Stimulated activated CD8-positive, alpha-beta memory T cell treated with anti-CD3 and anti-CD28 coated beads, Interleukin-12 subunit alpha, Interleukin-12 subunit beta, amount 100 ng/mL, for 4 hours (primary cell): ENCODE data around the gene LIG3.
"Not testable (repeated sequence)": the region's sequence is repeated elsewhere in the genome, so short reads cannot be mapped to it uniquely, and the experiment has no call there.

ENCODE experiments used
- DNase-seq: peaks from one replicate; pipeline ENCODE4 v3.0.0-alpha.2; 2020; ENCODE audit warnings: low read depth

Gene LIG3

DNA sequence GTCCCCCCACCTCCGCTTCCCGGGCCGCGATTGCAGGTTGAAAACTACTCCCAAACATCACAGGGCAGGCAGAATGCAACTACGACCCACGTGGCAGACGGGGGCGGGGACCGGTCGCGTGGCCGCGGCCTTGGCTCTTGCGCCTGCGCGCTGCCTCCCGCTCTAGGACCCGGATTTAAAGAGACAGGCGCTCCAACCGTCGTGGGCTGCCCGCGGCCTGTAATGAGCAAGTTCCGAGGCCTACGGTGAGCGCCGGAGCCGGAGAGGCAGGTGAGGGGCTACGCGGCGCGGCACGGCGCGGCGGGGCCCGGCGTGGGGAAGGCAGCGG, at the start of gene LIG3:
Gene LIG3 (plus strand): TSS at position 160 of the 328 bp plus-strand sequence. CDS start 2,494 bp downstream, outside the sequence.
- DNase-seq: peak; percentile 92

DNA sequence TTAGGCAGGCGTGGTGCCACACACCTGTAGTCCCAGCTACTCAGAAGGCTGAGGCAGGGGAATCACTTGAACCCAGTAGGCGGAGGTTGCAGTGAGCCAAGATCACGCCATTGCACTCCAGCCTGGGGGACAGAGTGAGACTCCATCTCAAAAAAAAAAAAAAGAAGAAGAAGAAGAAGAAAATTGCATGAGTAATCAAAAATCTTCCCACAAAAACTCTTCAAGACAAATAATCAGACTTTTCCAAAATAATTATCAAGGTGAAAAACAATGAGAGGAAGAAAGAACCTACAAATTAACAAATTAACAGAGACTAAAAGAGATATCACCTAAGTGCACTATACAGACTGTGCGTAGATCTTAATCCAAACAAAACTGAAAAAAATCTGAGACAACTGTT, 29.5 kb upstream of the LIG3 start:
- DNase-seq: not testable (repeated sequence)

DNA sequence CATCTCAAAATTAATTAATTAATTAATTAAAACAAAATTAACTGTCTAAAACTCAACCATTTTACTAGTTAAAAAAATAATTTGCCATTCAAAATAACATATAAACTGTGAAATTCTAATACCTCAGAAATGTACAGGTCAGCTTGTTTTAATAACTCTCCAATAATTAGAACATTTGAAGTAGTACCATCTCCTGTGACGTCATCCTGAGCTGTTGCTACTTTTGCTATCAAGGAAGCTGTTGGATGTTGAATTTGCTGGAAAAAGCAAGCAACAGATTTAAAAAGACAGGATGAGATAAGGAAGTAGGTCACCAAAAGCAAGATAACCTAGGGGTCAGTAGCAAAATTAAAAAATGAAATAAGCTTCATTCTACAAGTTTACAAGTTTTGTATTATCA, 21.9 kb upstream of the LIG3 start:
- DNase-seq: no peak

DNA sequence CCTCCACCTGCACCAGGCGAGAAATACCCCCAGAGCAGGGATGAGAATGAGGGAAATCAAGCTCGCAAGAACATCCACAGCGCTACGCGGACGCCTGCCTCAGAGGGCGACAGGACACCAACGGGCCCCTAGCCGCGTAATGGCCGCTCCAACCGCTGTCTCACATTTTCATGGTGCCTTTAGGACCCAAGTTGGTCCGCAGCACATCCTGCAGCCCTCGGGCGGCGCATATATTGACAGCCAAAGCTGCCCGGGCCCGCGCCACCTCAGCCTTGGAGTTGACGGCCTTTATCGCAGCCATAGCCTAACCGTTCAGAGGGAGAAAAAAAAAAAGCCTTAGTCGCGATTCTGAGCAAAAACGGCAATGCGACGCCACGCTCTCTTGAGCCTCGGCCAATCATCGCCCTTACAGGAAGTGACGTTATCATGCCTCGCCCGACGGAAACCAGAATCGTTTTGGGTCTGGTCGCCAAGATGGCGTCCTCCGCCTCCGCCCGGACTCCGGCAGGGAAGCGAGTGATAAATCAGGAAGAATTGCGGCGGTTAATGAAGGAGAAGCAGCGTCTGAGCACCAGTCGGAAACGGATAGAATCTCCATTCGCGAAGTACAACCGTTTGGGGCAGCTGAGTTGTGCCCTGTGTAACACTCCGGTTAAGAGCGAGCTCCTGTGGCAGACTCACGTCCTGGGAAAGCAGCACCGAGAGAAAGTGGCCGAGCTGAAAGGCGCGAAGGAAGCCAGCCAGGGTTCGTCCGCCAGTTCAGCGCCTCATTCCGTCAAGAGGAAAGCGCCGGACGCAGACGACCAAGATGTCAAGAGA, 19.0 kb upstream of the LIG3 start, which contains the start of the genes CCT6B and ZNF830:
Gene CCT6B (minus strand): TSS at position 368 of the 819 bp plus-strand sequence. CDS start 67 bp downstream, at position 301.
Gene ZNF830 (plus strand): TSS at position 448 of the 819 bp plus-strand sequence. CDS start 27 bp downstream, at position 475.
- peak; percentile 80 for DNase-seq

DNA sequence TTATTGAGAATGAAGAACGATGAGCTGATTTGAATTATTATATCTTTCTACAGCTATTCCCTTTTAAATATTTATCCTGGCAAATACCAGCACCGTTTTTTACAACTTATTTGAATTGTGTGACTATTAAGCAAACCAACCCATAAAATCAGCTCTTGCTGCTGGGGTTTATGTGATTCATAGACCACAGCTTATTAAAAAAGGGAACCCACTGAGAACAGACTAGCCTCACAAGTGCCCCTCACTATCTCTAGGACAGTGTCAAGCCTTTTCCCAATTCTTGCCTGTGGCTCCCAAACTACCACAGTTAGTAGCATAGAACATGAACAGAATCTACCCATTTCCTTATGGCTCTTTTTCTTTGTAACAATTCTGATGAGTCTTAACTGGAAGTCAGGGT, 6.1 kb upstream of the LIG3 start:
- no peak for DNase-seq

DNA sequence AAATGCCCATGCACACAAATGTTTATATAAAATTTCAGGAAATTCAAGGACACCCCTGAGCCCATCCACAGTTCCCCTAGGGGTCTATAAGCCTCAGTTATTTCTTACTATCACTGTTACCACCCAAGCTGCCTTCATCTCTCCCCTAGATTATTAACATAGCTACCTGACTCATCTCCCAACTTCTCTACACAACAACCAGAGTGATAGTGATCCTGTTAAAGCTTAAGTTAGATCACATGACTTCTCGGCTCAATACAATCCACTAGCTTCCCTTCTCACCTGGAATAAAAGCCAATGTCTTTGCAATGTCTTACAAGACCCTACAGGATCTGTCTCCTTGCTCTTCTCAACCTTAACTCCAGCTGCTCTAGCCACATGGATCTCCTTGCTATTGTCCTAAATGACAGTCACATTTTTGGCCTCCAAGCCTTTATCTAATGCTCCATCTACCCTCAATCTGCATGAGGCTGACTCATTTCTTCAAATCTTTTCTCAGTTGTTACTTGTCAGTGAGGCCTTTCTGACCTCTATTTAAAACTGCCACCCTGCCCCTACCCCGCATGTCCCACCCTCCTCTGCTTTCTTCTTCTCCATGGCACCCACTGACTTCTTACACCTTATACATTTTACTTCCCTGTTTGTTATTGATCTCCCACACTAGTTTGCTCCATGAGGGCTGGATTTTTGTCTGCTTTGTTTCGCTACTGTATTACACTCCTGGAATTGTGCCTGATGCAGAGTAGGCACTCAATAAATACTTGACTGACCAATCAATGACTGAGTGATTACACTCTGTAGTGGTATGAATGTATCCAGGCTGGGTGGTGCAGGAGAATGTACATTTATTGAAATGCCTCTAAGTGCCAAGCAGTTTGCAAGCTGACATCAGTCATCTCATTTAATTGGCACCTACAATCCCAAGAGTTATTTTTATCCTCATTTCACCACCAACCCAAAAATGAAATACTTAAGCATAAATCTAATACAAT, 5.2 kb upstream of the LIG3 start:
- no peak for DNase-seq

DNA sequence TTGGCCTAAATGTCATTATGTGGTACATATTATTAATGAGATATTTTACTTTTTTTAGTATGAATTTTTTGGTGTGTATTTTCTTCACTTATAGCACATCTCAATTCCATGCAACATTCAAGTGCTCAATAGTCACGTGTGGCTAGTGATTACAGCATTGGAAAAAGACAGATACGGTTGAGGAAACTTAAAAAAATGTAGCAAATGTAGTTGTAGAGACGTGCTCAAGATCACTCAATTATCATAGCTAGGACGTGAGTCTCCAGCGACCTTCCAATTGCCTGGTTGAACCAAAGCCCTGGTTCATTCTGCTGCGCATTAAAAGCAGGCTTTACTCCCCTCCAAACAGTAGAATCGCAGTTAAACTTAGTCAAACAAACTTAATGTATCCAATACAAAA, 1.2 kb upstream of the LIG3 start:
- no peak for DNase-seq

DNA sequence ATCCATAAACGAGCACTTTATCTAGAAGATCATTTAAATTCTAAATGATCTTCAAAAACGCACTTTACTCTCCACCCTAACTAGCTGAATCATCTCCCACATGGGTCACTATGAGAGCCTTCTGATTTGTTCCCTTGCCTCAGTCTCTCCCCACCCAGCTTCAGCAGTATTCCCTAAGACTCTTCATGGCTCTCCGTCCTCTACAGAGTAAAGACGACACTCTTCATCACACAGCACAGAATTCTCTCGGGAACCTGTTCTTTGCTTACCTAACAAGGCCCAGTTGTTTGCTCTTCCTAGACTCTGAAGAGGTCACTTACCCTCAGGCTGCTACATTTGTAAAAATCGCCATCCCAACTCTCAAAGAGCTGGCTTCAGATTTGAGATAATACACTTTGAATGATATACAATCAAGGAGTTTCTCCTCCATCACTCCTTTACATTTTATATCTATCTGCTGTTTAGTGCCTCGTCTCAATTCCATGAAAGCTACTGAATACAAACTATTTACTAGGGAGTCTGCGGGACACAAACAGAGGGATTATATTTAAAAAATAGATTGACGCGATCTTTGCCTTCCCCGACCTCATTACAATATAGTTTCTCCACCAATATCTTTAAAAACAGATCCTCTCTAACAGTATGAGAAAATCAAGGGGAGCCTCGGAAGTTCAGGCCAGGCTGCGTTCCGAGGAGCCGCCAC, 511 bp upstream of the LIG3 start:
- DNase-seq: no peak

DNA sequence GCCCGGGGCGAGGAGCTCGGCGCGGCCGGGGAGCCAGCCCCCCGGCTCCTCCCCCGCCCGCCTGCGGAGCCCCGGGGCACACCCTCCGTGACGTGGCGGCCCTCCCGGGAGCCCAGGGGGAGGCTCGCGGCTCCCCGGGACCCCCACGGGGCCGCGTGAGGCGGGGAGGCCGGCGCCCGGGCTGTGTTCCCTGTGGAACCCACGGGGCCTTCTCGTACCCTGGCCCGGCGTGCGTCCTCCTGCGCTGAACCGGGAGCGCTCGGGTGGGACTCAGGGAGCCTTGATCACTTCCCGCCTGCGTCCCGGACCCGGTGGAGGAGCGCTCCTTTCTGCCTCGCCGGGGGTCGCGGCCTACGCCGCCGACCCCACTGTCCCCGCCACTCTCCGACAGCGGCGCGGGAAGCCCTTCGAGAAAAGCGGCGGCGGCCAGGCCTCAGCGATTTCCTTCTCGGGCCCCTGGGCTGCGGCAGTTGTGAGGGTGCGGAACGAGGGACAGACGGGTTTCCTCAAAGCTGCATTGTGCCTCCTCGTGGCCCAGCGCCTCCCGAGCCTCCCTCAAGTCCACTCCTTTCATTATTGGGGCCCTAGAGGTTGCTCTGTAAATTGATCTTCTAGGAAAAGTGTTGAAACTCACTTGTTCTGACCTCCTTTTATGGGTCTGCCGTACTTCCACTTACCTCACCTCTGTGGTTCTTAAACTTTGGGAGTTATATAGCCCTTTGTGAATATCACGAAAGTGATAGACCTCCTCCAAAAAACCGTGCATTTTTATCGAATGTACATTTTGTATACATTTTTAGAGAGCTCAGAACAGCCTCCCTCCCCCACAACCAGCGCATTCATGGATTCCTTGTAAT, 597 bp downstream of the LIG3 start:
- peak; percentile 83 for DNase-seq

DNA sequence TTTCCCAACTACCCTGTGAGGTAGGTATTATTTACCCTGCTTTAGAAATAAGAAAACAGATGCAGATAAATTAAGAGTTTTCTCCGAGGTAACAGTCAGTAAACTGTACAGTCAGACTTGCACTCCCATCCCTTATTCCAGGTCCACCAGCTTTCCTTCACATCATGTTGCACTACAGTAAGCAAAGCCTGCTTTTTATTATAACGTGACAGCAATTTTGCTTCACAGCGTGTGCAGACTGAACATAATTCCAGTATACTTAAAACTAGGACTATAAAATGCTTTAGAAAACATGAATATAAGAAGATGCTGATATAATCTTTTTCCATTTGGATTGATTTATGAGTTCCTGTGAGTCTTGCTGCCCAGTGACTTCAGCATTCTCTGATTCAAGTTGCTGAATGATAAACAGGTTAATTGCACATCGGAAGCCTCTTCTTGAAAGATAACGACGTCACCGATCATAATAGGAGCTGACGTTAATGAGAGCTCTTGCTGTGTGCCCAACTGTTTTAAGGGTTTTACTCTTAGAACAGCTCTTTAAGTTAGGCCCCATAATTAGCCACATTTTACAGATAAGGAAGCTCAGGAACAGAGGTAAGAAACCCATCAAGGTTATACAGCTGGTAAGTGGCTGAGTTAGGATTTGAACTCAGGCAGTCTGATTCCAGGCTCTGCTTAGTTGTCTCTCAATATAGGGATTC, 1.4 kb downstream of the LIG3 start:
- DNase-seq: no peak

DNA sequence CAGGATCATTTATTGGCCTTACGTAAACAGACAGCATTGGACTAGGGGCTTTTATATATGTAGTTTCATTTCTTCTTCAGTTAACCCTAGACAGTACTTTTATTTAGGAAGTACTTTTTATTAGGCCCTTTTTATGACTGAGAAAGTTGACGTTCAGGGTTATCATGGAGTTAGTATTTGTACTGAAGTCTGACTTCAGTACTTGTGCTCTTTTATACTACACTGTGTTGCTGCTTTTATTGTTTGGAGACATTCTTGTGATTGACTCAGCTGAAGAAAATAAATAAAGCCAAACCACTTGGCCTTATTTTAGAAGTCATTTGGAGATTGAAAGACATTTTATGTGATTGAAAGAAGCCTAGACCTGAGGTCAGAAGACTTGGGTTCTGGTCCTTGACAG, 6.9 kb downstream of the LIG3 start:
- DNase-seq: no peak

DNA sequence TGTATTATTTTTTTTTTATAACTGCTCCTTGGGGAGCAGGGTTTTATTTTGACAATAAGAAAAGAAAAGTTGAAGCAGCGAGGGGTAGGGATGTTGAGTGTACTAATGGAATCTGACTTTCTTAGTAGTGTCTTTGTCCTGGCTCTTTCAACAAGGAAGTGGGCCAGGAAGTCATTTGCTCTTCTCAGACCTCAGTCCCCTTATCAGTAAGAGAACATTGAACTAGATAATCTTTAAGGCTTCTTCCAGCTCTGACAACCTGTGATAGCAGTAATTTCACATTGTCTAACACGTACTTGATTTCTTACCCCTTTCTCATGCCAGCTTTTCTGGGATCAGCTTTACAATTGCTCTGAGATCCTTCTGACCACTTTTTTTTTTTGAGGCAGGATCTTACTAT, 8.3 kb downstream of the LIG3 start:
- no peak for DNase-seq

DNA sequence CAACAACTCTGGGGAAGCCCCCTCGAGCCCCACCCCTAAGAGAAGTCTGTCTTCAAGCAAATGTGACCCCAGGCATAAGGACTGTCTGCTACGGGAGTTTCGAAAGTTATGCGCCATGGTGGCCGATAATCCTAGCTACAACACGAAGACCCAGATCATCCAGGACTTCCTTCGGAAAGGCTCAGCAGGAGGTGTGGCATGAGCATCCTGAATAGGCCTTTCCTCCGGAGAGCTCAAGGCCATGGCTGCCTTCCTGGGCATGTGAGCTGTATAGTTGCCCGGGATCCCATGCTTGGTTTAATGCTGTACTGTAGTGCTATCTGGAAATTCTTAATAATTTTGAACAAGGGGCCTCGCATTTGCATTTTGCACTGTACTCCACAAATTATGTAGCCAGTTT, 9.2 kb downstream of the LIG3 start:
- DNase-seq: no peak

DNA sequence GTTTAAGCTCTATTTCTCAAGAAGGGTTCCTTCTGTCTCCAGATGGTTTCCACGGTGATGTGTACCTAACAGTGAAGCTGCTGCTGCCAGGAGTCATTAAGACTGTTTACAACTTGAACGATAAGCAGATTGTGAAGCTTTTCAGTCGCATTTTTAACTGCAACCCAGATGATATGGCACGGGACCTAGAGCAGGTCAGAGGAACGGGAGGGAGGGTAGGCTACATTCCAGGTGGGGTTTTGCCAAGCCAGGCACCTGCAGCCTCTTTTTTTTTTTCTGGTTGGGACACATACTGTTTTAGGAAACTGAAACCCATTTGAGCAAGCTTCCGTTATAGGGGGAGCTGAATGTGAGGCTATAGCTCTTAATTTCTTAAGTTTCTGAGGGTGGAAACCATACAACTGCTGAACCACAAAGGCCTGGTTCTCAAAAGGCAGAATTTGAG, 10.6 kb downstream of the LIG3 start:
- no peak for DNase-seq

DNA sequence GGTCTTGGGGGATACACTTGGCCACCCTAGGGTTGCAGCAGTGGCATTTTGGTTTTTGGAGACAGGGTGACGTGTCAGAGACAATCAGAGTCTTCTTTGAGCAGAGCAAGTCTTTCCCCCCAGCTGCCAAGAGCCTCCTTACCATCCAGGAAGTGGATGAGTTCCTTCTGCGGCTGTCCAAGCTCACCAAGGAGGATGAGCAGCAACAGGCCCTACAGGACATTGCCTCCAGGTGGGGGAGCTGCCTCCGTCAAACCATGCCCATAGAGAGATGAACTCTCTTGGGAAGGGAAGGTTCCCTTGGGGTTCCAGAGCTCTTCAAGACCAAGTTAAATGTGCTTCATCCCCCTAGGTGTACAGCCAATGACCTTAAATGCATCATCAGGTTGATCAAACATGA, 11.3 kb downstream of the LIG3 start:
- DNase-seq: no peak

DNA sequence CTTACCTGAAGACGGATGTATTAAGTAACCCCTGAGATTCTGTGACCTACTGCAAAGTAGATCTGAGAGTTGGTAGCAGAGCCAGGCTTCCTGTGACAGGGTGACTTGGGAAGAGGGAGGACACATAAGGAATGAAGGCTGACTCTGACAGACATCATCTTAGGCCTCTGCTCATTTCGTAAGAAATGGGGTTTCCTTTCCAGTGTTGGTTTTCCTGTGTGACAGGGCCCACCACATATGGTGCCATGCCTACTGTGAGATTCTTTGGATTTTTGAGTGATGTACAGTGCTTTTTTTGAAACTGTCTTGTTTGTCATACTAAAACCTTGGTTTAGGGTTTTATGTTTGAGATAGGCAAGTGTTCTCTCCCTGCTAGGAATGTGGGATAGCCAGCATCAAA, 12.7 kb downstream of the LIG3 start:
- no peak for DNase-seq

DNA sequence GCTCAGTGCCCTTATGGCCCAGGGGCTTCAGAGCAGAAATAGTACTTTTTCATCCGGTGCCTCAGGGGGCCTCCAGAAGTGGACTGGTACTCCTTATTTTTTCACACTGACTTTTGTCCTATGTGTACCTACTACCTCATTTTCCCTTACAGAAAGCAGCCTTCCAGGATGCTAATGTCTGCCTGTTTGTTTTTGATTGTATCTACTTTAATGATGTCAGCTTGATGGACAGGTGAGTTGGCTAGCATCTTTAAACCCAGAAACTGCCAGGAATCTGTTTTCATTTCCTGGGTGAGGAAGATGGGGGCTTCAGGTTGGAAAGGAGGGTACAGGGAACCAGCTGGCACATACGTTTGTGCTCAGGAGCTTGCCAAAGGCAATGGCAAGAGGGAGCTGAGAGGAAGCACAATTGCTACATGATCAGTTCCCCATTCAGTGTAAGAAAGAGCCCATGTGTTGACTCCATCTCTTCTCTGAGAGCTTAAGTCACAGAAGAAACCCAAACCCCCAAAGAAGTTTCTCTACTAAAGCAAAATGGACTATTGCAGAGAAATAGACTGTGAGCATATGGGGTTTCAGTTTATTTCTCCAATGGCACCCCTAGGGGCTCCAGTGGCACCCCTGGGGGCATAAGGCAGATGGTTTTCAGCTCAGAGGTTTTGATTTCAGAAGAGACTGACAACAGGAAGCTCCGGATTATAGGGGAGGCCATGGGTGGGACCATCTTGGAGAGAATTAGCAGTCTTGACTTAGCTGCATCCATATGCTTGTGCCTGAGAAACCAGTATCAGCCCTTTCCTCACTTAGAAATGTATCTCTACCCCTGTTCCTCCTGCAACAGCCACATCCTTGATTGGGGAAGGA, 16.3 kb downstream of the LIG3 start:
- no peak for DNase-seq

DNA sequence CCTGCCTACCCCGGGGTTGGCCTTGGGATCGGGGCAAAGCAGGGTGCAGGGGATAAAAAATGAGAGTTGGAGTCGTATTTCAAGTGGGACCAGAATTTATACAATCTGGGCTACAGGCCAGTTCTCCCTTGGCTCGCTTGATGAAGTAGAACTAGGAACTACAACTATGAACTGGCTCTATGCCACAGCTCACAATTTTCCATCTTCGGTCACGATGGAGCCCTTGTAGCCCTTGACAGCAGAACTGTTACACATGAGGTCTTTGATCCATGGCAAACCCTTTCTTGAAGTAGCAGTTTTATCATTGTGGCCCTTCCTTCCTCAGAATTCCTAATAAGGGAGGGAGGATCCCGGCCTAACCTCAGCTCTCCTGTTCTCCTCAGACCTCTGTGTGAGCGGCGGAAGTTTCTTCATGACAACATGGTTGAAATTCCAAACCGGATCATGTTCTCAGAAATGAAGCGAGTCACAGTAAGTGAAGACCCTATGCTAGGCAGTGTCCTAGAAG, 17.1 kb downstream of the LIG3 start:
- no peak for DNase-seq

DNA sequence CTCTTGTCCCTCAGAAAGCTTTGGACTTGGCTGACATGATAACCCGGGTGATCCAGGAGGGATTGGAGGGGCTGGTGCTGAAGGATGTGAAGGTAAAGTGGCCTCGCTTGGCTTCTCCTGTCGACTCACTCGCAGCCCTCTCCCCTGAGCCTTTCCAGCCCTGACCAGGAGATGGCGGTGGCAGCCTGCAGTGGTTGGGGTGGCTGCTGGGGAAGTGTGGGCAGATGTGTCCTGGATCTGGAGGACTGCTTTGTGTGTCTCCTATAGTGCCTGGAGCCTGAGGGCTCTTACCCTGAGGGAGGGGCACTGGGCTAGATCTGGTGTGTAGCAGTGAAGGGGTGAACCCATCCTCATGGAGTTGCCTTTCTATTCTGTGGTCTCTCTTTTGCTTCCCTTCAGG, 17.9 kb downstream of the LIG3 start:
- DNase-seq: peak; percentile 58
